ENCODE results near the gene FBLL1.

DNA sequence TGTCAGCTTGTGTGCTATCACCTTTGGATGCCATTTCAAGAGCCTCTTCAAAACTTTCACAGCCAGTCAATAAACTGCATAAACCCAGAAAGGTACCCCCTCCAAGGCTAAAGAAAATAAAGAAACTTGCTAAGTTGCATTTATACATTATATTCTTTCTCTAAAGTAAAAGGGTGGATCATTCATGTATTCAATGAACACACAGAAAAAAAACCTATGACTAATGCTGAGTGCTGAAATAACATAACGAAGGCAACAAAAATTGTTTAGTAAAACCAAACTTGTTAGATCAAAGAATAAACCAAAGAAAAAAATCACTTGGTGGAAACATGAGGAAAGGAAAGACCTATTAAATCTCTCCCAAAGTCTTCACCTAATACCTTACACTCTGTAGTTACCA is 34.9 kb downstream of the FBLL1 start:
- TF ChIP-seq, protein P1, sequence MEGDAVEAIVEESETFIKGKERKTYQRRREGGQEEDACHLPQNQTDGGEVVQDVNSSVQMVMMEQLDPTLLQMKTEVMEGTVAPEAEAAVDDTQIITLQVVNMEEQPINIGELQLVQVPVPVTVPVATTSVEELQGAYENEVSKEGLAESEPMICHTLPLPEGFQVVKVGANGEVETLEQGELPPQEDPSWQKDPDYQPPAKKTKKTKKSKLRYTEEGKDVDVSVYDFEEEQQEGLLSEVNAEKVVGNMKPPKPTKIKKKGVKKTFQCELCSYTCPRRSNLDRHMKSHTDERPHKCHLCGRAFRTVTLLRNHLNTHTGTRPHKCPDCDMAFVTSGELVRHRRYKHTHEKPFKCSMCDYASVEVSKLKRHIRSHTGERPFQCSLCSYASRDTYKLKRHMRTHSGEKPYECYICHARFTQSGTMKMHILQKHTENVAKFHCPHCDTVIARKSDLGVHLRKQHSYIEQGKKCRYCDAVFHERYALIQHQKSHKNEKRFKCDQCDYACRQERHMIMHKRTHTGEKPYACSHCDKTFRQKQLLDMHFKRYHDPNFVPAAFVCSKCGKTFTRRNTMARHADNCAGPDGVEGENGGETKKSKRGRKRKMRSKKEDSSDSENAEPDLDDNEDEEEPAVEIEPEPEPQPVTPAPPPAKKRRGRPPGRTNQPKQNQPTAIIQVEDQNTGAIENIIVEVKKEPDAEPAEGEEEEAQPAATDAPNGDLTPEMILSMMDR (IDR thresholded peaks at IDR 0.05), result no peak
- TF ChIP-seq POLR2A (IDR thresholded peaks at IDR 0.05), result no peak

Measured in right lobe of liver (tissue), 4 donors.